Measurements from ENCODE around the gene PTPRM. TPM values are rescaled to one million over a fixed set of nuclear protein-coding genes. Genes with fewer than 3 reads are reported as not detected.

Gene PTPRM
- total RNA-seq, 4 donors from 2014 or later: 22.5 to 92.5 (median 39.2) TPM

DNA sequence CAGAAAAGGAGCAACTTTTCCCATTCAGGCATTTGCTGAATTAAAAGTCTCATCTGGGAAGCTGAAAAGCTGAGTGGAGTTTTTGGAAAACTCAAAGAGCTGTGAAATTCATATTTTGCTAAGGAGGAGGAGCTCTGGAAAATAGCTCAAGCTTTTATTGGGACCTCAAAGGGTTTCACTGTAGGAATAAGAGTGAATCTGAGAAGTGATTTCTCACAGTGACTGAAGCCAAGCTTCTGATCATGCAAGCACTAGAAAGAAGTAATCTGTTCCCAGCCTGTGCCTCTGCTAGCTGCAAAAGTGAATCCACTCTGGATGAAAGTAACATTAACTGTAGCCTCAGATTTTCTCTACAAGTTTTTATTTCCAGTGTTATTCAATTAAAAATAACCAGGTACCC, 283.3 kb downstream of the PTPRM start:
- H3K36me3 ChIP-seq: no peaks in the 10 kb centered on the region
- peaks cover 0 to 5% (median 2%) of the 10 kb centered on the region in 4 donors for H3K4me1 ChIP-seq
- H3K9me3 ChIP-seq: no peaks in the 10 kb centered on the region
- no peak for DNase-seq
- no peak overlapping the region for H3K27ac ChIP-seq
- no peak overlapping the region for H3K4me3 ChIP-seq
- no peaks in the 10 kb centered on the region for H3K27me3 ChIP-seq
- in situ Hi-C loops (cut with MboI; ENCODE audit: low pct_ligation_motif_present in 1 of 4, low pct_unique_long_range_greater_than_20kb in 1 of 4, low sequenced_read_pairs in 3 of 4): no loop called here
- no peak for TF ChIP-seq EP300 (IDR thresholded peaks at IDR 0.05; ENCODE audit: low read depth)
- no peak for TF ChIP-seq POLR2A (IDR thresholded peaks at IDR 0.05)
- TF ChIP-seq, protein P1, sequence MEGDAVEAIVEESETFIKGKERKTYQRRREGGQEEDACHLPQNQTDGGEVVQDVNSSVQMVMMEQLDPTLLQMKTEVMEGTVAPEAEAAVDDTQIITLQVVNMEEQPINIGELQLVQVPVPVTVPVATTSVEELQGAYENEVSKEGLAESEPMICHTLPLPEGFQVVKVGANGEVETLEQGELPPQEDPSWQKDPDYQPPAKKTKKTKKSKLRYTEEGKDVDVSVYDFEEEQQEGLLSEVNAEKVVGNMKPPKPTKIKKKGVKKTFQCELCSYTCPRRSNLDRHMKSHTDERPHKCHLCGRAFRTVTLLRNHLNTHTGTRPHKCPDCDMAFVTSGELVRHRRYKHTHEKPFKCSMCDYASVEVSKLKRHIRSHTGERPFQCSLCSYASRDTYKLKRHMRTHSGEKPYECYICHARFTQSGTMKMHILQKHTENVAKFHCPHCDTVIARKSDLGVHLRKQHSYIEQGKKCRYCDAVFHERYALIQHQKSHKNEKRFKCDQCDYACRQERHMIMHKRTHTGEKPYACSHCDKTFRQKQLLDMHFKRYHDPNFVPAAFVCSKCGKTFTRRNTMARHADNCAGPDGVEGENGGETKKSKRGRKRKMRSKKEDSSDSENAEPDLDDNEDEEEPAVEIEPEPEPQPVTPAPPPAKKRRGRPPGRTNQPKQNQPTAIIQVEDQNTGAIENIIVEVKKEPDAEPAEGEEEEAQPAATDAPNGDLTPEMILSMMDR (IDR thresholded peaks at IDR 0.05): no peak
- no peak for TF ChIP-seq POLR2AphosphoS5 (IDR thresholded peaks at IDR 0.05)
- intact Hi-C loops (cut with DNase I; ENCODE audit: low total_unique reads): no loop called here

DNA sequence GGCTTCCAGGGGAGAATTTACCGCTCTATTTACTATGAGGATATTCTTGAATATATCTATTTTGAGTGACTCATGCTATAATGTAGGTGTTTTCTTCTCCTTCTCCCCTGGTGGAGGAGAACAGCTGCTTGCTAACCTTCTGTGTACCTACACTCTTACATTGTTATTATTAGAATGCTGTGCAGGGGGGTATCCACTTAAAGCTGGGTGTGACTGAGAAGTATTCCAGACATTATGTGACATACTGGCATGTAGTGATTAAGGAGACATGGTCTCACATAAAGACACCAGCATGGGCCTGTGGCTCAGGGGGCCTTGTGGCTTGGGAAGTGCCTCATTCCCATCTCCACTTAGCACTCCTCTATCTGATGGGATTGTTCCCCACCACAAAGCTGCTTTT, 287.9 kb downstream of the PTPRM start:
- Histone ChIP-seq H3K4me3 (no peak overlapping the region), H3K36me3 (no peaks in the 10 kb centered on the region), H3K9me3 (no peaks in the 10 kb centered on the region), H3K4me1 (peaks cover 0 to 6% (median 3%) of the 10 kb centered on the region in 4 donors), H3K27me3 (no peaks in the 10 kb centered on the region), H3K27ac (no peak overlapping the region)
- intact Hi-C loops (cut with DNase I; ENCODE audit: low total_unique reads): no loop called here
- DNase-seq: no peak
- no peak for TF ChIP-seq POLR2A (IDR thresholded peaks at IDR 0.05)
- TF ChIP-seq POLR2AphosphoS5 (IDR thresholded peaks at IDR 0.05): no peak
- TF ChIP-seq, protein P1 (IDR thresholded peaks at IDR 0.05): no peak
- TF ChIP-seq EP300 (IDR thresholded peaks at IDR 0.05; ENCODE audit: low read depth): no peak
- WGBS, 2 donors (ENCODE audit: low coverage in 1 of 2): 87 to 91% methylated on average over 1 of the region's 1 CpG
- in situ Hi-C loops (cut with MboI; ENCODE audit: low pct_ligation_motif_present in 1 of 4, low pct_unique_long_range_greater_than_20kb in 1 of 4, low sequenced_read_pairs in 3 of 4): no loop called here

DNA sequence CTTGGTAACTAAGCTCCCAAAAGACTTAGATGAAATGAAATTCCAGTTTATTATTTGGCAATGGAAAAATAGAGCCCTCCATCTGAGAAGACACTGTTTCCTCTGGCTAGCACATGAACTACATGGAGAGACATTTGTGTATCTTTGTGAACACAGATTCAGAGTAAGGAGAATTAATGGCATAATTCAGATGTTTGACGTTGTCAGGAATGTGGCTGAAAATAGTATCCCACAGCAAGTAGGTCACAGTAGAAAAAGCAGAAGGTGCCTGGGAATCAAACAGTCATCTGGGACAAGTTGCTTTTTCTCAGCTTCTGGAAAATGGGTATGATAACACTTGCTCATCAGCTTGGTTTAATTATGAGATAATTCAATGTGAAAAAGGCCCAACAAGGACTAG, 288.6 kb downstream of the PTPRM start:
- DNase-seq: no peak
- intact Hi-C loops (cut with DNase I; ENCODE audit: low total_unique reads) (no loop called here), in situ Hi-C loops (cut with MboI; ENCODE audit: low pct_ligation_motif_present in 1 of 4, low pct_unique_long_range_greater_than_20kb in 1 of 4, low sequenced_read_pairs in 3 of 4) (no loop called here)
- no peak for TF ChIP-seq POLR2A (IDR thresholded peaks at IDR 0.05)
- no peak for TF ChIP-seq EP300 (IDR thresholded peaks at IDR 0.05; ENCODE audit: low read depth)
- TF ChIP-seq, protein P1 (IDR thresholded peaks at IDR 0.05): no peak
- TF ChIP-seq POLR2AphosphoS5 (IDR thresholded peaks at IDR 0.05): no peak
- H3K36me3 ChIP-seq: no peaks in the 10 kb centered on the region
- no peaks in the 10 kb centered on the region for H3K27me3 ChIP-seq
- WGBS, 2 donors (ENCODE audit: low coverage in 1 of 2): 0 to 20% methylated on average over 1 of the region's 1 CpG
- H3K9me3 ChIP-seq: no peaks in the 10 kb centered on the region
- H3K4me1 ChIP-seq: peaks cover 0 to 6% (median 3%) of the 10 kb centered on the region in 4 donors
- no peak overlapping the region for H3K27ac ChIP-seq
- no peak overlapping the region for H3K4me3 ChIP-seq

DNA sequence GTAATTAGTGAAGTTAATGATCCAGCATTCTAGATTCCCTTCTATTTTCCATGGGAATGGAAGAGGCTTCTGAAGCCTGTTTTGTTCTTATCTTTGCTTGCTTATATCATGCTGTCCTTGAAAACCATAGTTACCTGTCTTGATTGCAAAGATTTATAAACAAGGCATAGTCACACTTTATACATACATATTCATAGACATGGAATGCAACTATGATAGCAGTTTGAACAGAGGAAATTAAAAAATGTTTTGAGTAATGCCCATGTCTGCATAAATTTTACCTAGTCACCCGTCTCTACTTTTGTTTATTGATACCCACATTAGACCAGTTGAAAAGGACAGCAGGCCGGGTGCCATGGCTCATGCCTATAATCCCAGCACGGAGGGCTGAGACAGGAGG, 289.0 kb downstream of the PTPRM start:
- Histone ChIP-seq H3K4me1 (peaks cover 0 to 6% (median 5%) of the 10 kb centered on the region in 4 donors), H3K27me3 (no peaks in the 10 kb centered on the region), H3K4me3 (no peak overlapping the region), H3K27ac (no peak overlapping the region), H3K9me3 (no peaks in the 10 kb centered on the region), H3K36me3 (no peaks in the 10 kb centered on the region)
- intact Hi-C loops (cut with DNase I; ENCODE audit: low total_unique reads): no loop called here
- no peak for TF ChIP-seq POLR2A (IDR thresholded peaks at IDR 0.05)
- TF ChIP-seq, protein P1 (IDR thresholded peaks at IDR 0.05): no peak
- TF ChIP-seq POLR2AphosphoS5 (IDR thresholded peaks at IDR 0.05): no peak
- TF ChIP-seq EP300 (IDR thresholded peaks at IDR 0.05; ENCODE audit: low read depth): no peak
- in situ Hi-C loops (cut with MboI; ENCODE audit: low pct_ligation_motif_present in 1 of 4, low pct_unique_long_range_greater_than_20kb in 1 of 4, low sequenced_read_pairs in 3 of 4): no loop called here
- no peak for DNase-seq
- WGBS, 2 donors (ENCODE audit: low coverage in 1 of 2): 85 to 86% methylated on average over 1 to 3 of the region's 3 CpGs
